Measurements from ENCODE around the gene HIF1AN. TPM values are rescaled to one million over a fixed set of nuclear protein-coding genes. Genes with fewer than 3 reads are reported as not detected.

The HIF1AN gene
- total RNA-seq, 1 experiment from 2014 or later, result 58.7 TPM

- H3K36me3 Mint-ChIP-seq (ENCODE audit: insufficient read depth in 1 of 3, low read depth in 3 of 3), result peaks cover 0 to 11% (median 0%) of the 10 kb centered on the region in 3 experiments; a peak in 2 of 7 replicates
- no peak overlapping the region for H3K27ac ChIP-seq (ENCODE audit: insufficient read length, low read depth, low read length)
- no peak overlapping the region for H3K27ac Mint-ChIP-seq
Measured at GRCh38 chr10:100504096-100504495, 31.6 kb upstream of the HIF1AN start.

More at GRCh38 chr10:100504096-100504495, 31.6 kb upstream of the HIF1AN start:
- TF ChIP-seq CTCF (conservative IDR thresholded peaks at IDR 0.05), result no peak
- H3K27me3 ChIP-seq (ENCODE audit: insufficient read depth, low read length), result no peaks in the 10 kb centered on the region
- H2BK120ac ChIP-seq (ENCODE audit: low read depth, low read length, poor library complexity, severe bottlenecking), result no peak overlapping the region
- Mint-ChIP-seq H3K27me3 (ENCODE audit: low read depth) (peaks cover 72% of the 10 kb centered on the region), H3K4me3 (no peak overlapping the region), H3K4me1 (peaks cover 2% of the 10 kb centered on the region in 2 experiments; a peak in 2 of 4 replicates), H3K9me3 (no peaks in the 10 kb centered on the region)
- H3T11ph ChIP-seq (ENCODE audit: low read length), result no peak overlapping the region
- H2BK12ac ChIP-seq (ENCODE audit: insufficient read length, low read depth, low read length), result no peak overlapping the region
- no peak overlapping the region for H3K4ac ChIP-seq (ENCODE audit: low read depth, low read length)
- H3K23ac ChIP-seq (ENCODE audit: insufficient read length, low read depth, low read length), result no peak overlapping the region
- H2BK5ac ChIP-seq (ENCODE audit: insufficient read length, low read length), result no peak overlapping the region
- no peak overlapping the region for H4K8ac ChIP-seq (replicated peaks; ENCODE audit: insufficient read length, low read depth, low read length)
- DNase-seq, result no peak
- H3K9ac ChIP-seq (ENCODE audit: extremely low read depth, insufficient read length, low read length), result no peak overlapping the region
- no peak overlapping the region for H2BK20ac ChIP-seq (ENCODE audit: low read depth, low read length, poor library complexity, severe bottlenecking)
- no peak overlapping the region for H3K18ac ChIP-seq (ENCODE audit: insufficient read length, low read depth, low read length)
- no peaks in the 10 kb centered on the region for H3K23me2 ChIP-seq (ENCODE audit: insufficient read length, low read depth, low read length, poor library complexity, severe bottlenecking)
- H3K4me1 ChIP-seq (ENCODE audit: insufficient read depth, low read length), result no peaks in the 10 kb centered on the region
- H3K56ac ChIP-seq (ENCODE audit: insufficient read length, low read depth, low read length), result no peak overlapping the region
- WGBS (ENCODE audit: extremely low coverage, insufficient read length, low lambda C conversion rate), result no CpG with 5 or more reads among the region's 5 CpGs
- H3K79me1 ChIP-seq (ENCODE audit: insufficient read depth, low read depth, low read length, poor library complexity, severe bottlenecking), result no peaks in the 10 kb centered on the region
- no peaks in the 10 kb centered on the region for H4K20me1 ChIP-seq (ENCODE audit: control insufficient read depth, insufficient read depth, insufficient read length)
- no peak overlapping the region for H3K4me2 ChIP-seq (ENCODE audit: insufficient read depth, insufficient read length, low read length)
- no peaks in the 10 kb centered on the region for H3K79me2 ChIP-seq (ENCODE audit: insufficient read depth, low read length)
- H2AFZ ChIP-seq (ENCODE audit: low read length), result no peak overlapping the region
- no peak overlapping the region for H3K14ac ChIP-seq (ENCODE audit: insufficient read depth, low read length)
- H4K5ac ChIP-seq (ENCODE audit: insufficient read length, low read depth, low read length), result no peak overlapping the region
- H2BK15ac ChIP-seq (ENCODE audit: low read depth, low read length), result no peak overlapping the region
- no peak overlapping the region for H2AK5ac ChIP-seq (ENCODE audit: insufficient read length, low read length)
- no peaks in the 10 kb centered on the region for H3K9me3 ChIP-seq (ENCODE audit: control insufficient read depth, low read depth, low read length)
- no peak overlapping the region for H4K91ac ChIP-seq (ENCODE audit: insufficient read length, low read depth, low read length)

All from H9 (cell line).